ENCODE data around the gene ADM5.

- no peak for TF ChIP-seq CTCF (conservative IDR thresholded peaks at IDR 0.05 in 1 of 2, IDR thresholded peaks at IDR 0.05 in 1 of 2; ENCODE audit: low read depth in 1 of 2, low read length in 2 of 2)
- no peak for TF ChIP-seq EZH2 (IDR thresholded peaks at IDR 0.05; ENCODE audit: low read length, missing control alignments)
These were observed 23.9 kb downstream of the ADM5 start for GRCh38 chr19:49713236-49713845.

All from fibroblast of lung (primary cell).